ENCODE data around the gene NAB1.

DNA sequence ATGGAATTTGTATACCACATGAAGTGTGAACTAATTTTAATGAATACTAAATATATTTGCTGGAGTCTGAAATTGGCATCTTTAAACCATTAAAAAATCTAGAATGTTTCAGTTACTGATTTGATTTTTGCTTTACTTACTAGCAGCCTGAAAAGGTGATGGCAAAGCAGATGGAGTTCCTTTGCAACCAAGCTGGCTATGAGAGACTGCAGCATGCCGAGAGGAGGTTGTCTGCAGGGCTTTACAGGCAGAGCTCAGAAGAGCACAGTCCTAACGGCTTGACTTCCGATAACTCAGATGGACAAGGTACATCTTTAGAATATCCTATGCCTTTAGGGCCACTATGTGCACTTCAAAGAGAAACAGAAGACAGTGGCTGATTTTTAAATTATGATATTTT is 36.5 kb downstream of the NAB1 start:
- TF ChIP-seq, protein P1, sequence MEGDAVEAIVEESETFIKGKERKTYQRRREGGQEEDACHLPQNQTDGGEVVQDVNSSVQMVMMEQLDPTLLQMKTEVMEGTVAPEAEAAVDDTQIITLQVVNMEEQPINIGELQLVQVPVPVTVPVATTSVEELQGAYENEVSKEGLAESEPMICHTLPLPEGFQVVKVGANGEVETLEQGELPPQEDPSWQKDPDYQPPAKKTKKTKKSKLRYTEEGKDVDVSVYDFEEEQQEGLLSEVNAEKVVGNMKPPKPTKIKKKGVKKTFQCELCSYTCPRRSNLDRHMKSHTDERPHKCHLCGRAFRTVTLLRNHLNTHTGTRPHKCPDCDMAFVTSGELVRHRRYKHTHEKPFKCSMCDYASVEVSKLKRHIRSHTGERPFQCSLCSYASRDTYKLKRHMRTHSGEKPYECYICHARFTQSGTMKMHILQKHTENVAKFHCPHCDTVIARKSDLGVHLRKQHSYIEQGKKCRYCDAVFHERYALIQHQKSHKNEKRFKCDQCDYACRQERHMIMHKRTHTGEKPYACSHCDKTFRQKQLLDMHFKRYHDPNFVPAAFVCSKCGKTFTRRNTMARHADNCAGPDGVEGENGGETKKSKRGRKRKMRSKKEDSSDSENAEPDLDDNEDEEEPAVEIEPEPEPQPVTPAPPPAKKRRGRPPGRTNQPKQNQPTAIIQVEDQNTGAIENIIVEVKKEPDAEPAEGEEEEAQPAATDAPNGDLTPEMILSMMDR (IDR thresholded peaks at IDR 0.05): no peak
- TF ChIP-seq POLR2A (IDR thresholded peaks at IDR 0.05): no peak

All from stomach (tissue), 4 donors.